ENCODE results near the gene CNIH2.
"Not testable (repeated sequence)": the region's sequence is repeated elsewhere in the genome, so short reads cannot be mapped to it uniquely, and the experiment has no call there.

The CNIH2 gene

GRCh38 chr11:66277471-66278362 is at the start of gene CNIH2:
TSS of gene CNIH2 (plus strand) at chr11:66278175. CDS start at chr11:66278457, 282 bp downstream.
- in situ Hi-C loops (cut with MboI; ENCODE audit: low sequenced_read_pairs) = no loop called here

GRCh38 chr11:66228521-66228920 is 49.5 kb upstream of the CNIH2 start:
- in situ Hi-C loops (cut with MboI; ENCODE audit: low sequenced_read_pairs) = no loop called here

DNA sequence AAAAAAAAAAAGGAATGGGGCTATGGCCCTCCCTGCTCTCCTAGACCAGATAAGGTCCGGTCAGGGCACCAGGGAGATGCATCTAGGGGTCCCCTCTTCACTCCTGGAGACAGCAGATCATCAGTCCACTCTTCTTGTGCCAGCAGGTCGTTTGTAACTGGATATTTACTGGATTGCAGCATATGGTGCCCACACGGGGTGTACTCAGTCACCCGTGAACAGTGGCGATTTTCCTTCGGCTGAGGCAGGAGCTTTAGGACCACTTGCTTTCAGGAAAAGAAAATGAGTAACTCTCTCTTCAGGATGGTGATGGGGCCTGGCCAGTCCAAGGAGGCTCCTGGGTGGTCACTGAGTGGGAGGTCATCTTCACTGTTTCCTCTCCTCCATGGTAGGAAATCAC is 47.8 kb upstream of the CNIH2 start:
- in situ Hi-C loops (cut with MboI; ENCODE audit: low sequenced_read_pairs) = no loop called here

DNA sequence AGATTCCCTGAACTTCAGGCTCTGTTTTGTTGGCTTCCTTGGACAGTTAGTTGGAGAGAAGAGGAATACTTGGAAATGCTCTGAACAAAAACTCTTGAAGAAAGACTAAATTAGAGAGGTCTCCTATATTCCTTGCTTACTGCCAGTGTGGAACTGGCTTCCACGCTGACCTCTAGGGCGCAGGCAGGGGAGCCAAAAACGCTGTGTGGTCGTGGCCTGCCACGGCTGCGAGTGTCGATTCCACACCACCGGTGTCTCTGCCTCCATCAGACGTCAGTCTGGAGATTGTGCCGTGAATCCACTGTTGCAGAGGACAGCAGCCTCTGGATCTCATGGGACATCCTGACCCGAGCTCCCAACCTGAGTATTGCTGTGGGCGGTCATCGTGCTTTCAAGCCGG is 47.0 kb upstream of the CNIH2 start:
- in situ Hi-C loops (cut with MboI; ENCODE audit: low sequenced_read_pairs) = no loop called here

DNA sequence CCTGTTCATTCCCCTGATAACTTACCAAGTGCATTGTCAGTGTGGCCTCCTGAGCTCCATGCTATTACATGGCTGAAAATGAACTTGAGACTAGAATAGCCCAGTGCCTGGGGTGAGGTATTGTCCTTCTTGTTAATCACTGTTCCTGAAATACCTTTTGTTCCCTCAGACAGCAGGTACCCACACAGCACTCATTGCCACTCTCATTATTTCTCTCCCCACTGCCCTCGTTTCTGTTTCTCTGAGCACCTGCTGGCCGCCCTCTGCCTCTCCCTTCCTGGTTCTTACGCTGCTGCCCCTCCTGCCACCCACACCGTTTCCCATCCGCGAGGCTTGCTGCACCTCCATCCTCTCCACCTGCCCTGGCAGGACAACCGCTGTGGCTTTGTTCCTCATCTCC is 46.4 kb upstream of the CNIH2 start:
- in situ Hi-C loops (cut with MboI; ENCODE audit: low sequenced_read_pairs) = no loop called here

- in situ Hi-C loops (cut with MboI; ENCODE audit: low sequenced_read_pairs) = no loop called here
These were observed 45.2 kb upstream of the CNIH2 start for GRCh38 chr11:66232769-66233168.

DNA sequence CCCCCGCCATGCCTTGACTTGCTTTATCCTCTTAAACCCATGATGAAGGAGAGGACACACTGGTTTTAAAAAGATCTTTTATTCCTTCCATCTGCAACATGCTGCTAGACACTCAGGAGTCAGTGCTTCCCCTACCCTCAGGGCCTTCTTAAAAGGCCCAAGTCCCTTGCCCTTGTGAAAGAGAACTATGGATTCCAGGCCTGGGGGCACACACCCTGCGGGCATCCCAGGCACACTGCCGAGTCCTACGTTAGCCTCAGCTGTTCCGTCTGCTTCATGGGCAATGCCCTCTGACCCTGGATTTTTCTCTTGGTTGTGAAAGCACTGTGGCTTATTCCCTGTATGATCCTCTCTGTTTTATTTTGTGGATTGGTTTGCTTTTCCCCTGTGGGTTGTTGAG is 44.7 kb upstream of the CNIH2 start:
- in situ Hi-C loops (cut with MboI; ENCODE audit: low sequenced_read_pairs) = no loop called here

DNA sequence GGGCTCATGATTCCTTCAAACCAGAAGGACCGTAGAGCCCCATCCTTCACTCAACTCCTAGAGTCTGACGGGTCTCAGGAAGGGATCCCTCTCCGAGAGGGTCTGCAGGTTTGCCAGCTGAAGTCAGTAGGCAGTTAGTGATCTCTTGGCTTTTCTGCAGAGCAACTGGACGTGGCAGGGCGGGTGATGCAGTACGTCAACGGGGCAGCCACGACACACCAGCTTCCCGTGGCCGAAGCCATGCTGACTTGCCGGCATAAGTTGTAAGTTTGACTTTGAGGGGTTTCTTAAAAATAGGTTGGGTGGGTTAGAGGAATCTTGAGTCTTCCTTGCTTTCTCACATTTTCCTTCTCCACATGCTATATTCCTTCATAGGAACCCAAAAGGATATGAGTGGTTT is 42.8 kb upstream of the CNIH2 start:
- in situ Hi-C loops (cut with MboI; ENCODE audit: low sequenced_read_pairs) = no loop called here

GRCh38 chr11:66237867-66238266 is 40.1 kb upstream of the CNIH2 start:
- in situ Hi-C loops (cut with MboI; ENCODE audit: low sequenced_read_pairs) = no loop called here

DNA sequence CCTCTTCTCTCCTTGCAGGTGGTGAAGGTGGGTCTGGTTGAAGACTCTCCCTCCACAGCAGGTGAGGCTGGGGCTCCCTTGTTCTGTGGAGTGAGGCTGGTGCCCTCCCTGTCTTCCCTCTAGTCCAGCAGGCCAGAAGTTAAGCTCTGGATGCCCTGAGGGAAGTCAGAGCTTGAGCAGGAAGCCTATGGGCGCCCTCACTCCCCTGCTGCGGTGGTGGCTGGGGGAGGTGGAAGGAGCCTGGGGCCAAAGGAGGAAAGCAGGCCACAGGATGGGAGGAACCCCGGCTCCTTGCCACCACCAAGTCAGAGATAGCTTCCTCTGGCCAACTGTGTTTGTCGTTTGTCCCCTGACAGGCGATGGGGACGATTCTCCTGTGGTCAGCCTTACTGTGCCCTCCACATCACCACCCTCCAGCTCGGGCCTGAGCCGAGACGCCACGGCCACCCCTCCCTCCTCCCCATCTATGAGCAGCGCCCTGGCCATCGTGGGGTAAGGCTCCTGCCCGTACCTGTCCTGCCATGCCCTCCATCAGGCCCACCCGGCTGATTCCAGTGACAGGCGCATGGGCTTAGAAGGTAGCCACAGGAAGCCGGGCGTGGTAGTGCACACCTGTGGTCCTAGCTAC is 39.1 kb upstream of the CNIH2 start:
- in situ Hi-C loops (cut with MboI; ENCODE audit: low sequenced_read_pairs) = no loop called here

- in situ Hi-C loops (cut with MboI; ENCODE audit: low sequenced_read_pairs) = no loop called here
These were observed 38.5 kb upstream of the CNIH2 start for GRCh38 chr11:66239511-66239910.

- in situ Hi-C loops (cut with MboI; ENCODE audit: low sequenced_read_pairs) = no loop called here
These were observed 37.8 kb upstream of the CNIH2 start for GRCh38 chr11:66239998-66240780.

- in situ Hi-C loops (cut with MboI; ENCODE audit: low sequenced_read_pairs) = no loop called here
These were observed 37.2 kb upstream of the CNIH2 start for GRCh38 chr11:66240781-66241136.

- in situ Hi-C loops (cut with MboI; ENCODE audit: low sequenced_read_pairs) = no loop called here
These were observed 35.7 kb upstream of the CNIH2 start for GRCh38 chr11:66242095-66242765.

DNA sequence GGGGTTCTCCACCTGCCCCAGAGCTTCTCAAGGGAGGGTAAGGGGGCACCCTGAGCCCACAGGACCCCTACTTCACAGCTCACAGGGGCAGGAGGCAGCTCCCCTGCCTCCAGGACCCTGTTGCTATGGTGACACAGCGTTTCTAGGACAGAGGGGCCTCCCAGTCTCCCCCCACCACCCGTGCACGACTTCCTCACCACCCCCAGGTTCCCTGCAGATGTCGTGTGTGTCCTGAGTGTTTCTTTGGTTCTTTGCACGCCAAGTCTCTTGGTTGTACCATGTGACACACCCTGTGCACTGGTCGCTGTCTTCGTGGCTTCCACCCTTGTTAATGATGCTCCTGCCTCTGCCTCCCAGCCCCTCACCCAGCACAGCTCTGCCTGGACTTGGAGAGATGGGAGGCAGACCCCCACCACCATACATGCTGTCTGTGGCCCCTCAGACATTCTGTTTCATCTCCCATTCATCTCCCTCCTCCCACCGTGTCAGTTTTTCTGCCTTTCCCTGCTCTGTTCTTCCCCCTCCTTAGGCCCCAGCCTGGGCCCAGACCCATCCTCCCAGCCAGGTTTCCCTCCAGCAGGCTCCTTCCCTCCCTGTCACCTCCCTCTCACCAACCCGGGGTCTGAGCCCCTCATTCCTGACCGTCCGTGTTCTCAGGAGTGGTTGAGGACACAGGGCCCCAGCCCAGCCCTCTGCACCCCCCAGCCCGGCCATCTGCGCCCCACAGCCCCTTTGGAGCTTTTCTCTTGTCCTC is 34.0 kb upstream of the CNIH2 start:
- in situ Hi-C loops (cut with MboI; ENCODE audit: low sequenced_read_pairs) = no loop called here

DNA sequence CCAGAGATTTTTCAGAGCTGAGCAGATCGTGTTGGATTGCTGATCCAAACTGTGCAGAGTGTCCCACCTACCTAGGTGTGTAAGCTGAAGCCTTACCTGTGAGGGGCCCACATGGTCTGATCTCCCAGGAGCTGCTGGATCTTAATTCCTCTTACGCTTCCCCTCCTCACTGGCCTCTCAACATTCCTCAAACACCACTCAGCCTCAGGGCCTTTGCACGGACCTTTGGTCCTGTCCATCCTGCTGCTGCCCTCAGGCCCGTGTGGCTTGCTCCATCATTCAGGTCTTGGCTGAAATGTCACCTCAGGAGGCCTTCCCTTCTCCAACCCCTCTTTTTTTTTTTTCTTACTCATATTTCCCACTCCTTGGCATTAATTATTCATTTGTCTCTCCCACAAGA is 30.7 kb upstream of the CNIH2 start:
- in situ Hi-C loops (cut with MboI; ENCODE audit: low sequenced_read_pairs) = no loop called here

GRCh38 chr11:66247801-66248200 is 30.2 kb upstream of the CNIH2 start:
- in situ Hi-C loops (cut with MboI; ENCODE audit: low sequenced_read_pairs) = no loop called here

DNA sequence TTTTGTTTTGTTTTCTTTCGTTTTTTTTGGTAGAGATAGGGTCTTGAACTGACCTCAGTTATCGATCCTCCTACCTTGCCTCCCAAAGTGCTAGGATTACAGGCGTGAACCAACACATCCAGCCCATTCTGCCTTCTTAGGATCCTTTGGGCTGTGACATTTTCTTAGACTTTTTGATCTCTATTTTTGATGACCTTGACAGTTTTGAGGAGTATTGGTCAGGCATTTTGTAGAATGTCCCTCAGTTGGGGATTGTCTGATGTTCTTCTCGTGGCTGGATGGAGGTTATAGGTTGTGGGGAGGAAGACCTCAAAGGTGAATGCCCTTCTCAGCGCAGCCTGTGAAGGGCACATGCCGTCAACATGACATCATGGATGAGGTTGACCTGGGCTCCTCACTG is 29.1 kb upstream of the CNIH2 start:
- in situ Hi-C loops (cut with MboI; ENCODE audit: low sequenced_read_pairs) = no loop called here

DNA sequence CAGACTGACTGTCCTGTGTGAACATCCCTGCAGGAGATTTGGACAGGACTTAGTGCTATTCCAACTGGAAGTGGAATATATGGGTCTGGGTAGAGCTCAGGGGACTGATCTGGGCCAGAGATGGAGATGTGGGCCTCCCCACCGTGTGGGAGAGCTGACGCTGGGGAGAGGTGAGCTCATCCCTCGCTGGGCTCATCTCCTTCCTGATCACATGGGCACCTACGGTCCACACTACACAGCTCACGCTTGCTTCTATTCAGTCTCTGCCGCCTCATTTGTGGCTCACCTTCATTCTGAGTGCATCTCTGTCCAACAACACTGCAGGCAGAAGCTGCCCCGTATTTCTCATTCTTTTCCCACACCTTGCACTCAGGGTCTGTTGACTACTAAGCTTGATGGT is 26.2 kb upstream of the CNIH2 start:
- in situ Hi-C loops (cut with MboI; ENCODE audit: low sequenced_read_pairs) = no loop called here

- in situ Hi-C loops (cut with MboI; ENCODE audit: low sequenced_read_pairs) = not testable (repeated sequence)
These were observed 24.9 kb upstream of the CNIH2 start for GRCh38 chr11:66253081-66253480.
